ENCODE results near the gene KLHL25.
"Not testable (repeated sequence)": the region's sequence is repeated elsewhere in the genome, so short reads cannot be mapped to it uniquely, and the experiment has no call there.

Gene KLHL25

DNA sequence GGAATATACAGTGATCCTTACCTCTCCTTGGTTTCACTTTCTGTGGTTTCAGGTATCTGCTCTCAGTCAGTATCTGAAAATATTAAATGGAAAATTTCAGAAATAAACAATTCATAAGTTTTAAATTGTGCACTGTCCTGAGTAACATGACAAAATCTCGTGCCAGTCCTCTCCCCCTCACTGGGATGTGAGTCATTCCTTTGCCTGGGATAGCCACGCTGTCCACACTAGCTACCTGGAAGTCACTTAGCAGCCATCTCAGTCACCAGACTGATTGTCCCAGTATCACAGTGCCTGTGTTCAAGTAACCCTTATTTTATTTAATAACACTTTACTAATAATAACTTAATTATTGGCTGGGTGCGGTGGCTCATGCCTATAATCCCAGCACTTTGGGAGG is 15.3 kb upstream of the KLHL25 start:
- TF ChIP-seq, protein P1, sequence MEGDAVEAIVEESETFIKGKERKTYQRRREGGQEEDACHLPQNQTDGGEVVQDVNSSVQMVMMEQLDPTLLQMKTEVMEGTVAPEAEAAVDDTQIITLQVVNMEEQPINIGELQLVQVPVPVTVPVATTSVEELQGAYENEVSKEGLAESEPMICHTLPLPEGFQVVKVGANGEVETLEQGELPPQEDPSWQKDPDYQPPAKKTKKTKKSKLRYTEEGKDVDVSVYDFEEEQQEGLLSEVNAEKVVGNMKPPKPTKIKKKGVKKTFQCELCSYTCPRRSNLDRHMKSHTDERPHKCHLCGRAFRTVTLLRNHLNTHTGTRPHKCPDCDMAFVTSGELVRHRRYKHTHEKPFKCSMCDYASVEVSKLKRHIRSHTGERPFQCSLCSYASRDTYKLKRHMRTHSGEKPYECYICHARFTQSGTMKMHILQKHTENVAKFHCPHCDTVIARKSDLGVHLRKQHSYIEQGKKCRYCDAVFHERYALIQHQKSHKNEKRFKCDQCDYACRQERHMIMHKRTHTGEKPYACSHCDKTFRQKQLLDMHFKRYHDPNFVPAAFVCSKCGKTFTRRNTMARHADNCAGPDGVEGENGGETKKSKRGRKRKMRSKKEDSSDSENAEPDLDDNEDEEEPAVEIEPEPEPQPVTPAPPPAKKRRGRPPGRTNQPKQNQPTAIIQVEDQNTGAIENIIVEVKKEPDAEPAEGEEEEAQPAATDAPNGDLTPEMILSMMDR (IDR thresholded peaks at IDR 0.05; ENCODE audit: low read depth, low read length, poor library complexity, severe bottlenecking): no peak
- no peak for TF ChIP-seq EZH2phosphoT487 (IDR thresholded peaks at IDR 0.05; ENCODE audit: borderline replicate concordance, low read length)
- H3K4me3 ChIP-seq (ENCODE audit: low read length): no peak overlapping the region
- H3K27me3 ChIP-seq (ENCODE audit: control insufficient read depth, low read length): no peaks in the 10 kb centered on the region
- H3K36me3 ChIP-seq (ENCODE audit: control insufficient read depth, low read length): no peaks in the 10 kb centered on the region
- no peaks in the 10 kb centered on the region for H3K9me2 ChIP-seq (replicated peaks; ENCODE audit: control insufficient read depth, low read length)
- no peaks in the 10 kb centered on the region for H3K9me3 ChIP-seq (ENCODE audit: control insufficient read depth, insufficient read depth, low read length)
- no peaks in the 10 kb centered on the region for H3K4me1 ChIP-seq (ENCODE audit: control insufficient read depth, low read length)
- H3K79me2 ChIP-seq (ENCODE audit: control insufficient read depth, low read length): no peaks in the 10 kb centered on the region
- peaks cover 2% of the 10 kb centered on the region; the same call in 1 of the 2 replicates for H3F3A ChIP-seq (ENCODE audit: control insufficient read depth, insufficient read depth)
- no peak overlapping the region for H3K4me2 ChIP-seq (ENCODE audit: low read length)
- H3K27ac ChIP-seq (ENCODE audit: low read depth, low read length): no peak overlapping the region
- H4K20me1 ChIP-seq (ENCODE audit: control insufficient read depth, insufficient read depth, low read depth, low read length): no peaks in the 10 kb centered on the region

DNA sequence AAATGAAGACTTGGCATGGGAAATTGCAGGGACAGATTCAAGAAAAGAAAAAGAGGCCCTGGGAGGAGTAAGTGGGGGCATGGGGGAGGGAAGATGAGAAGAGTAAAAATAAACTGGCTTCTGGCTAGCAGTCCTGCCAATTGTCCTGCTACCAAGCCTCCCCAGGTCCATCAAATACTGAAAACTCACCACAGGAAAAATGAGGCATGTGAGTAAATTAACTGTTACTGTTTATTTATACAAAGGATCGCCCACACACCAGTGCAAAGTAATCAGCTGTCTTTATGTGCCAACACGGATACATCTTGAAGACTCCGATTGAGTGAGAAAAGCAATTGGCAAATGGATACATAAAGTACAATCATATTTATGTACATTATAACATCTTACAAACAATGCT is 10.7 kb upstream of the KLHL25 start:
- H3K36me3 ChIP-seq (ENCODE audit: control insufficient read depth, low read length): no peaks in the 10 kb centered on the region
- no peaks in the 10 kb centered on the region for H3F3A ChIP-seq (ENCODE audit: control insufficient read depth, insufficient read depth)
- H3K27ac ChIP-seq (ENCODE audit: low read depth, low read length): no peak overlapping the region
- no peaks in the 10 kb centered on the region for H3K9me2 ChIP-seq (replicated peaks; ENCODE audit: control insufficient read depth, low read length)
- TF ChIP-seq EZH2phosphoT487 (IDR thresholded peaks at IDR 0.05; ENCODE audit: borderline replicate concordance, low read length): no peak
- H3K27me3 ChIP-seq (ENCODE audit: control insufficient read depth, low read length): 0 out of 2 replicates have a peak, but pooled peaks cover under 1% of the 10 kb centered on the region
- no peaks in the 10 kb centered on the region for H3K4me1 ChIP-seq (ENCODE audit: control insufficient read depth, low read length)
- no peak overlapping the region for H3K4me3 ChIP-seq (ENCODE audit: low read length)
- H3K9me3 ChIP-seq (ENCODE audit: control insufficient read depth, insufficient read depth, low read length): no peaks in the 10 kb centered on the region
- no peaks in the 10 kb centered on the region for H4K20me1 ChIP-seq (ENCODE audit: control insufficient read depth, insufficient read depth, low read depth, low read length)
- no peak overlapping the region for H3K4me2 ChIP-seq (ENCODE audit: low read length)
- H3K79me2 ChIP-seq (ENCODE audit: control insufficient read depth, low read length): no peaks in the 10 kb centered on the region

DNA sequence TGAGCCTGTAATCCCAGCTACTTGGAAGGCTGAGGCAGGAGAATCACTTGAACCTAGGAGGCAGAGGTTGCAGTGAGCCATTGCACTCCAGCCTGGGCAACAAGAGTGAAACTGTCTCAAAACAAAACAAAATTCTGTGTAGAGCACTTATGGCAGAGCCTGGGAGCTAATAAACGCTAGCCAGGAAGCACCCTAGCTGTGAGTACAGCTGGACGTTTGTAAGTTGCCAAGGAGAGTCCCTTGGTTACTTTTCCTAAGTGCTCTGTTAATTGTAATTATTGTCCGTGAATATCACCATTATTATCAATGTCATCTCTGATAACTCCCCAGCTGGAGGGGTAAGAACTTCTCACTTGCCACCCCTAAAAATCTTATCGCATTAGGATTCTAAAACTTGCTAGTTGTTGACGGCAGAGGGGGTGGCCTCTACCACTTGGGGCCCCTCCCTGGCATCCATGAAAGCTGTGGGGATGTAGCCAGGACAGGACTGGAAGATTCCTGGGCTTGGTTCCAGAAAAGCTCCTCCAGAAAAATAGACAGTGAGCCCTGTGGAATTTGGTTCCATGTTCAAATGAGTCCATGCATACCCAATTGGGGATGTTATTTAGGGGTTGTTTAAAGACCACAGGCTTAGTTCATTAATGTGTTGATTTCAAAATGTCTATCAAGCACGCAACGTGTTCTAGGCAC is 9.9 kb upstream of the KLHL25 start:
- Histone ChIP-seq H4K20me1 (ENCODE audit: control insufficient read depth, insufficient read depth, low read depth, low read length) (no peaks in the 10 kb centered on the region), H3K36me3 (ENCODE audit: control insufficient read depth, low read length) (no peaks in the 10 kb centered on the region), H3K9me3 (ENCODE audit: control insufficient read depth, insufficient read depth, low read length) (no peaks in the 10 kb centered on the region), H3K4me3 (ENCODE audit: low read length) (no peak overlapping the region), H3K4me2 (ENCODE audit: low read length) (no peak overlapping the region), H3K27ac (ENCODE audit: low read depth, low read length) (no peak overlapping the region), H3K4me1 (ENCODE audit: control insufficient read depth, low read length) (no peaks in the 10 kb centered on the region), H3F3A (ENCODE audit: control insufficient read depth, insufficient read depth) (no peaks in the 10 kb centered on the region), H3K79me2 (ENCODE audit: control insufficient read depth, low read length) (no peaks in the 10 kb centered on the region), H3K9me2 (replicated peaks; ENCODE audit: control insufficient read depth, low read length) (no peaks in the 10 kb centered on the region), H3K27me3 (ENCODE audit: control insufficient read depth, low read length) (0 out of 2 replicates have a peak, but pooled peaks cover 4% of the 10 kb centered on the region)
- TF ChIP-seq, protein P1 (IDR thresholded peaks at IDR 0.05; ENCODE audit: low read depth, low read length, poor library complexity, severe bottlenecking): no peak
- TF ChIP-seq EZH2phosphoT487 (IDR thresholded peaks at IDR 0.05; ENCODE audit: borderline replicate concordance, low read length): no peak

DNA sequence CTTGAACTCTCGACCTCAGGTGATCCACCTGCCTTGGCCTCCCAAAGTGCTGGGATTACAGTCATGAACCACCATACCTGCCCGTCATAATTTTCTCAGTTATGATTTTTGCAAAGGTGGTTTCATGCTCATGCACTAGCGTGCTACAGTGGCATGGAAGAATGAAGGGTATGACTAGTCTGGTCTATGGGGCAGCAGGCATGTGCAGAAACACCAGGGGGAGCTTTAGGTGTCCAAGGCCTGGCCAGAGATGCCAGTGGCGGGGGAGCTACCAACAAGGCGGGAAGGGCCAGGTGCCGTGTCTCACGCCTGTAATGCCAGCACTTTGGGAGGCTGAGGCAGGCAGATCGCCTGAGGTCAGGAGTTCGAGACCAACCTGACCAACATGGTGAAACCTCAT is 7.9 kb upstream of the KLHL25 start:
- H3K79me2 ChIP-seq (ENCODE audit: control insufficient read depth, low read length); H3F3A ChIP-seq (ENCODE audit: control insufficient read depth, insufficient read depth); H3K4me3 ChIP-seq (ENCODE audit: low read length); H3K4me2 ChIP-seq (ENCODE audit: low read length); H3K36me3 ChIP-seq (ENCODE audit: control insufficient read depth, low read length); H3K9me2 ChIP-seq (replicated peaks; ENCODE audit: control insufficient read depth, low read length); H3K27ac ChIP-seq (ENCODE audit: low read depth, low read length); H3K27me3 ChIP-seq (ENCODE audit: control insufficient read depth, low read length); H3K4me1 ChIP-seq (ENCODE audit: control insufficient read depth, low read length); H4K20me1 ChIP-seq (ENCODE audit: control insufficient read depth, insufficient read depth, low read depth, low read length); H3K9me3 ChIP-seq (ENCODE audit: control insufficient read depth, insufficient read depth, low read length): not testable (repeated sequence)

Measured in DOHH2 (cell line).